DOHH2 (cell line): ENCODE measurements around the gene RASSF7.

Source experiments
- H3F3A ChIP-seq: fragments of 200-600 bp; sonication (generic), shearing (Covaris generic); 2 replicates; pipeline ENCODE4 v1.6.0; 2016; ENCODE audit warnings: antibody characterized with exemption, mild to moderate bottlenecking; ENCODE audit not compliant: control insufficient read depth, insufficient read depth
- H3K27ac ChIP-seq: fragments of 200-600 bp; sonication (generic); 2 replicates; pipeline ENCODE4 v1.5.1; 2014; ENCODE audit warnings: low read depth, mild to moderate bottlenecking, low read length, moderate library complexity
- H3K27me3 ChIP-seq: fragments of 200-600 bp; sonication (generic); 2 replicates; pipeline ENCODE4 v1.6.1; 2014; ENCODE audit warnings: mild to moderate bottlenecking, low read length, mixed read lengths; ENCODE audit not compliant: control insufficient read depth
- H3K36me3 ChIP-seq: fragments of 200-600 bp; sonication (generic); 2 replicates; pipeline ENCODE4 v1.6.1; 2014; ENCODE audit warnings: mild to moderate bottlenecking, low read length, moderate library complexity, mixed read lengths; ENCODE audit not compliant: control insufficient read depth
- H3K4me1 ChIP-seq: fragments of 200-600 bp; sonication (generic); 2 replicates; pipeline ENCODE4 v1.6.1; 2014; ENCODE audit warnings: mild to moderate bottlenecking, low read length, mixed read lengths; ENCODE audit not compliant: control insufficient read depth
- H3K4me2 ChIP-seq: fragments of 200-600 bp; sonication (generic); 2 replicates; pipeline ENCODE4 v1.6.0; 2014; ENCODE audit warnings: mild to moderate bottlenecking, low read length, moderate library complexity
- H3K4me3 ChIP-seq: fragments of 200-600 bp; sonication (generic); 2 replicates; pipeline ENCODE4 v1.5.1; 2014; ENCODE audit warnings: mild to moderate bottlenecking, low read length, mixed read lengths
- H3K79me2 ChIP-seq: fragments of 200-600 bp; sonication (generic); 2 replicates; pipeline ENCODE4 v1.6.1; 2014; ENCODE audit warnings: mild to moderate bottlenecking, low read length, mixed read lengths; ENCODE audit not compliant: control insufficient read depth
- H3K9me2 ChIP-seq: fragments of 200-600 bp; sonication (generic); replicated peaks from 2 replicates; pipeline ENCODE4 v1.6.1; 2014; ENCODE audit warnings: mild to moderate bottlenecking, low read length, mixed read lengths; ENCODE audit not compliant: control insufficient read depth
- H3K9me3 ChIP-seq: fragments of 200-600 bp; sonication (generic); 2 replicates; pipeline ENCODE4 v1.6.1; 2014; ENCODE audit warnings: antibody characterized with exemption, low read length, mixed read lengths; ENCODE audit not compliant: control insufficient read depth, insufficient read depth
- H4K20me1 ChIP-seq: fragments of 200-600 bp; sonication (generic); 2 replicates; pipeline ENCODE4 v1.6.0; 2014; ENCODE audit warnings: low read depth, mild to moderate bottlenecking, antibody characterized with exemption, low read length, moderate library complexity; ENCODE audit not compliant: control insufficient read depth, insufficient read depth
- CTCF ChIP-seq: fragments of 200-600 bp; sonication (generic); IDR thresholded peaks from one replicate; pipeline ENCODE4 v1.5.1; 2014; ENCODE audit warnings: antibody characterized with exemption, mild to moderate bottlenecking, low read depth, low read length; ENCODE audit not compliant: poor library complexity, severe bottlenecking
- EZH2phosphoT487 ChIP-seq: fragments of 200-600 bp; sonication (generic); IDR thresholded peaks from 2 replicates; pipeline ENCODE4 v1.6.1; 2017; ENCODE audit warnings: borderline replicate concordance, mild to moderate bottlenecking, antibody characterized with exemption, low read length, moderate library complexity, mixed read lengths

RASSF7 gene

GRCh38 chr11:520428-521176 lies 40.2 kb upstream of the RASSF7 start:
- no peak overlapping the region for H3K27ac ChIP-seq
- TF ChIP-seq CTCF (no peak), EZH2phosphoT487 (no peak)
- H3K4me2 ChIP-seq = no peak overlapping the region
- H3K4me1 ChIP-seq = peaks cover 8% of the 10 kb centered on the region
- H3K4me3 ChIP-seq = no peak overlapping the region
- H3K9me2 ChIP-seq = no peaks in the 10 kb centered on the region
- no peaks in the 10 kb centered on the region for H4K20me1 ChIP-seq
- no peaks in the 10 kb centered on the region for H3K36me3 ChIP-seq
- H3K27me3 ChIP-seq = no peaks in the 10 kb centered on the region
- no peaks in the 10 kb centered on the region; the same call in 1 of the 2 replicates for H3F3A ChIP-seq
- peaks cover 7% of the 10 kb centered on the region; the same call in 1 of the 2 replicates for H3K9me3 ChIP-seq
- no peaks in the 10 kb centered on the region for H3K79me2 ChIP-seq

- Histone ChIP-seq H3K4me2 (no peak overlapping the region), H3K27ac (no peak overlapping the region), H3K9me2 (no peaks in the 10 kb centered on the region), H3K9me3 (peaks cover 7% of the 10 kb centered on the region; the same call in 1 of the 2 replicates), H3K79me2 (no peaks in the 10 kb centered on the region), H3F3A (no peaks in the 10 kb centered on the region; the same call in 1 of the 2 replicates), H3K4me3 (no peak overlapping the region), H4K20me1 (no peaks in the 10 kb centered on the region), H3K36me3 (no peaks in the 10 kb centered on the region), H3K27me3 (no peaks in the 10 kb centered on the region), H3K4me1 (peaks cover 8% of the 10 kb centered on the region)
- no peak for TF ChIP-seq CTCF
- TF ChIP-seq EZH2phosphoT487 = no peak
These were observed 39.5 kb upstream of the RASSF7 start for GRCh38 chr11:521177-521688.

- Histone ChIP-seq H3K27ac (no peak overlapping the region), H3F3A (no peaks in the 10 kb centered on the region; the same call in 1 of the 2 replicates), H3K4me2 (no peak overlapping the region), H3K4me1 (no peaks in the 10 kb centered on the region), H3K9me2 (no peaks in the 10 kb centered on the region), H4K20me1 (no peaks in the 10 kb centered on the region), H3K79me2 (no peaks in the 10 kb centered on the region), H3K36me3 (no peaks in the 10 kb centered on the region; the same call in 1 of the 2 replicates), H3K4me3 (no peak overlapping the region), H3K9me3 (no peaks in the 10 kb centered on the region), H3K27me3 (no peaks in the 10 kb centered on the region)
- no peak for TF ChIP-seq EZH2phosphoT487
- TF ChIP-seq CTCF = no peak
These were observed 34.6 kb upstream of the RASSF7 start for GRCh38 chr11:526192-526591.
